ELR (cell line): ENCODE measurements around the gene KCNA3.

Source experiments
- DNase-seq: peaks from one replicate; pipeline ENCODE4 v3.0.0-alpha.2; 2015; ENCODE audit warnings: low read depth

The KCNA3 gene

DNA sequence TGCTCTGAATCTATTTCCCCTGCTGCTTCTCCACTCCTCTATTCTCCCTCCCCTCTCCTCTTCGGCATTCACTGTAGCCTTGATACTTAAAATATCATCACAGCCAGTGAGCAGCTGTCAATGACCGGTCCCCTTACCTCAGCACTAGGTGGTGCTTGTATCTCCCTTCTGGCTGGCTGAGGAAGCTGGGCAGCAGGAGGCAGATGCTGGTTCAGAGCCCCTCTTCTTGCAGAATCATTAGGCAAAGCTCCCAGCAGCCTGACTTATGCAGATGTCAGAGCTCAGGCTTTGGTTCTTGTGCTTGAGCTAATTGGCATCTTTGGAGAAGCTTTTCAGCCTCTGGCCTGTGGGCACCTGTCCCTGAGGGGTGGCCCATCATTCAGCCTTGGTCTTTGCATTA is 36.7 kb downstream of the KCNA3 start:
- DNase-seq, result no peak

DNA sequence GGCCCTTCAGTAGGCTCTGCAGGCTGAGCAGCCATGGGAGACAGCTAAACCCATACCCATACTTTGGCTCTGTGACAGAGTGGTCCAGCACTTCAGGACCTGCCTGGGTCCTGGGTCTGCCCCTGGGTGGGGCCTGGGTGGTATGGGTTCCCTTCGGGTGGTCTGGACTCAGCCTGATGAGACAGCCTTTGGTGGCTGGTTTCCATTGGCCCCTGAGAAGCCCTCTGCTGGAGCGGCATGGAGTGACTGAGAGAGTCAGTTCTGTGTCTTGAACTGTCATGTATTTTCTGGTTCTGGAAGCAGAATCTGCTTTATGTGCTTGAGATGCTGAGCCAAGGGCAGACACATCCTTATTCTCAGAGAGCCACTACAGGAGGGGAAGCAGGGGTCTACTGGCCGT is 37.3 kb downstream of the KCNA3 start:
- no peak for DNase-seq

DNA sequence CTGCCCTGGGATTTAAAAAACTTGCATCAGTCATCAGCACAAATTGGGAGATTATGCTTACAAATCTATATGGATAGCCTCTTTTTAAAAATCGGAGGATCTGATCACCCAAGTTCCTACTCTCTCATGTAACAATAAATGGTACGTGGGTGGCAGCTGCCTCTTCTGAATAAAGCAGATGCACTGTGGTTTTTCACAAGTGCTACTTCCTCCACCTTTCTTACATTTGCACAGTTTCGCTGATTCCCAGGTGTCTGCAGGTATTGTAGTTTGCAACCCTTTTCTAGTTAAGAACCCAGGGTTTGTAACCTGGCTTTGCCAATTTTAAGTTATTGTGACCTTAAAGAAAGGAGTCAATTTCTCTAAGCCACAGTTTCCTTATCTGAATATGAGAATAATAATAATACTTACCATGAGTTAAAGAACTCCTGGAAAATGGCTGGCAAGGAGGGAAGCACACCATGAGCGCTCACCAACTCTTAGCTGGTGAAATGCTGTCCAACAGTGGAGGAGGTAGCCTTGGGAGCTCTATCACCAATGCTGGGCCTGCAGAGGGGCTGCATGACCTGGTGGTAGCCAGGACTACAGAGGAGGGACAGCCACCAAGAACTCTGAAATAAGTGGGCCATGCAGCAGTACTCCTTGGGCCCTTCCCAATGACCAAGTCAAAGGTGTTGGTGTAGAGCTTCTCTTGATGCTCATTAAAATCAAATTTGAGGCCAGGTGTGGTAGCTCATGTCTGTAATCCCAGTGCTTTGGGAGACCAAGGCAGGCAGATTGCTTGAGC is 38.4 kb downstream of the KCNA3 start:
- DNase-seq, result no peak

DNA sequence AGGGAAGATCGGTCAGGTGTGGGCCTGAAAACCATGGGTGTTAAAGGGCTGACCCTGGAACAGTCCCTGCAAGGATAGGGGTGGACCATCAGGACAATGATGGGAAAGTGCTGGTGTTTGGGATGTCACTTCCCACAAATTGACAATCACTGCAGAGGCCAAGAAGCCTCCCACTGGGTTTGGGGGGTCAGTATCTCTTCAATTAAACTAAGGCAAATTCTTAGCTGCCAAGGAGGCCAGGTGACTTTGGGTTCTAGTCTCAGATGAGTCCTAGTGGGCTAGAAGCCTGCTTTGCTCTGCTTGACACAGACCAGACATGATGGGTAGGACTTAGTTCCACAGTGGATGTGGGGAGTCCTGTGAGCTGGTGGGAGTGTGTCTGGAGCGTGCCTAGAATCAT is 39.3 kb downstream of the KCNA3 start:
- DNase-seq, result no peak

DNA sequence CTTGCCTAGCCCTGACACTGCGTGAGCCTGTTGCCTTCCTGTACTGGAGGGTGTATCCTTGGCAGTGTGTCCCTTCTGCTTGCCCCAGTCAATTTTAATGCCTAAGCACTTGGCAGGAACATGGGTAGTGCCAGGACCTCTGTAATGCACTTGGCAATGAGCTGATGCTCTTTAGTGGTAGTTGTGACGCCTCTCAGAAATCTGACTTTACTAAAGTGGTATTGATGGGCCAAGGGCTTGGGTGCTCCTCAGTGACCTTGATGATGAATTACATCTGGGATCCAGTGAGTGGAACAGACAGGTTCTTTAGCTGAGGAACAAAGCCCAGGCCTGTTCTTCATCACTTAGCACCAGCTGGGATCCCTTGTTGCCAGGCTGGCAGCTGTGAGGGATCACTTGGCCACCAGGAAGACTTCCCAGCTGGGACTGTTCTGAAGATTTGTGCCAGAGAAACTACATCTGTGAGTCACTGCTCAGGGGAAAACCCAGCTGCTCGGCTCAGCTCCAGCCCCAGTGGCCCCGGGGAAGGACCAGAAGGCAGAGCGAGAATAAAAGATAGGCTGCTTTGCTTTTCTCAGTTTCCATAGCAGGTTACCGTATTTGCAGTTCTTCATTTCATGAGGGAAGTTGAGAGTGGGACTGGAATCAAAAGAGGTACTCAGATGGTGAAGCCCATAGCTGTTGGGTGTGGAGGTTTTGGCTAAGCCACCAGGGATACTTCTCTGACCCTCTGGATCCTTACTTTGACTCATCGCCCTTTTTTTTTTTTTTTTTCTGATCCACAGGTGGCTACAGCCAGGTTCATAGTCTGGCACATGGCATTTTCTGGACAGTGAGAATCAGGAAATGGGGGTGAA is 40.1 kb downstream of the KCNA3 start:
- peak; percentile 48 for DNase-seq

DNA sequence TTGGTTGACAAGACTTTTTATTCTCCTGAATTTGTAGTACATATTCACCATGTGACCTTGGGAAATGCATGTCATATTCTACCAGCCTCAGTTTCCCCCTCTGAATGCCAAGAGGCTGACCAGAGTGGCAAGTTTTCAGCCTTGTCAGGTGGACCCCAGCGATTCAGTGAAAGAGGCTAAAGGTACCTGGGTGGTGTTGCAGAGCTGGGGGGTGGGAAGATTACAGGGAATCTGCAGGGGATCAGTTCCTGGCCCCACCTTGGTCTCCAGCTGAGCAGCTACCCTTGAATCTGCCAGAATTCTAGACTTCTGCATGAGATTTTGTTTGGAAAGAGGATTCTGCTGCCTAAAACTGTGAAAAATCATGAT is 40.7 kb downstream of the KCNA3 start:
- DNase-seq, result no peak

DNA sequence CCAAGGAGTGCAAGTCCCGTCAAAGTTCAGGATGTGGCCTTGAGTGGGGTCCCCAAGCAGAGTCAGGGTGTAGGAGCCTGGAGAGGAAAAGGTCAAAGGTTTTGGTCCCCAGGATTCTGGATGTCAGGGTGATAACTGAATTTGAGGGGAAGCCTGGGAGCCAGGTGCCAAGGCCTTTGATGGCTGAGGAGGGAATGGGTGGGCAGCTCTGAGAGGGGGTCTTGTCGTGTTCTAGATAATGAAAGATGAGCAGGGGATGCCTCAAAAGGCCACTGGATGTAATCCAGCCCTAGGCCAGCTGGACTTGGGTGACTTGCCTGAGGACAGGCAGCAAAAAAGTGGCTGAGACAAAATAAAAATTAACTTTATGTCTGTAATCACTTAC is 41.1 kb downstream of the KCNA3 start:
- DNase-seq, result no peak

DNA sequence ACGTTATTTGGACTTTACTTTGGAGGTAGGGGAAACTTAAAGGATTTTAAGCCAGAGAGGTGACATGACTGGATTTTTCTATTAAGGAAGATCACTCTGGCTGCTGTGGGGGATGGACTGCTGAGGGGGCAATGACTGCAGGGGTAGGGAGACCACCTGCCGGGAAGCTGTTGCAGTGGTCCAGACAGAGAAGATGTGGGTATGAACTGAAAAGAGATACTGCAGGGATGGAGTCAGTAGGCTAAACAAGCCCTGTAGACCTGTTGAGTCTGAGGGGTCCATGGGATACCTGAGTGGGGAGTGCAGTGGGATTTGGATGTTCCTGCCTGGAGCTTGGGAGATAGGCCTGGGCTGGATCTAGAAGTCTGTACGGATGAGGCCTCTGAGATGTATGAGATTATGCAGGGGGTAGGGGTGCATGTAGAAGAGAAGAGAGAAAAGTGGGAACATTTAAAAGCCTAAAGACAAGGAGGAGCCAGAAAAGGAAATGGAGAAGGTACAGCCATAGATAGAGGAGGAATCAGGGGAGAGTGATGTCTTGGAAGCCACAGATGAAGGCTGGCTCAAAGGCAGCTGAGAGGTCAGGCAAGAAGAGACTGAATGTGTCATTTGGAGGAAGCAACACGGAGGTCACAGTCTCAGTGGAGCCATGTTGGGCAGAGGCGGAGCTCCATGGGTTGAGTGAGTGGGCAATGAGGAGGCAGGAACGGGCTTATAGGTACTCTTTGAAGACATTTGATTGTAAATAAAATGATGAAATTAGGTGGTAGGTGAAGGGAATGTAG is 42.7 kb downstream of the KCNA3 start:
- DNase-seq, result no peak

DNA sequence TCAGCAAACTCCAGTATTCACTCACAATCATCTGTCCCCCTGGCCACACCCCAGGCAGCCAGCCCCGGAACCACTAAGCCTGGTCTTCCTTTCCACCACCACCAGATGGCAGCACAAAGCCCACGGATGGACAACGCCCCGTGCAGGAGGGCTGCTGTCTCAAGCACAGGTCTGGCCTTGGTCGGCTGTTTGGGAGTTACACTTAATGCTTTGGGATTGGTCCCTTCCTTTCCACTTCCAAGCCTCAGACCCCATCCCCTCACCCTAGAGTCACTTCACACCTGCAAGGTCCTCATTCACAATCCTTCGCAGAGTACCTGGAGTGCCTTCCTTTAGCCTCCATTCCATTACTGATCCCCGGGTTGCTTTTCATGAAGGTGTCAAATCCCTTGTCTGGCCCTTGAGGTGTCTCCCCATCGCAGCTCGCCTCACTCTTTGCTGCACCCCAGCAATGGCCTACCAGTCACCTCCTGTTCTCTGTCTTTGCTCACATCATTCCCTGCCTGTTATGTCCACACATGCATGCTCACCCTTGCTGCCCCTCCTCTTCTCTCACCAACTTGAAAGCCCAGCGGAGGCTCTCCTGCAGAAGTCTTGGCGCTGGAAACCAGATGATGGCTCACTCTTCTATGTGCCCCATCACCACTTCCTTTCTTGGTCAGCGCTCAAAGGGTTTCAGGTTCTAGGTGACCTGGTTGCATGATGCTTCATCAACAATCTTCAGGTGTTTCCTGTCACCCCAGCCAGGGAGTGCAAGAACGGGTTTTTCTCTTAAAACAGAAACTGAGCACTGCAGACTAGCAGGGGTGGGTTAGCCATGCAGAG is 43.7 kb downstream of the KCNA3 start:
- DNase-seq, result peak; percentile 72

DNA sequence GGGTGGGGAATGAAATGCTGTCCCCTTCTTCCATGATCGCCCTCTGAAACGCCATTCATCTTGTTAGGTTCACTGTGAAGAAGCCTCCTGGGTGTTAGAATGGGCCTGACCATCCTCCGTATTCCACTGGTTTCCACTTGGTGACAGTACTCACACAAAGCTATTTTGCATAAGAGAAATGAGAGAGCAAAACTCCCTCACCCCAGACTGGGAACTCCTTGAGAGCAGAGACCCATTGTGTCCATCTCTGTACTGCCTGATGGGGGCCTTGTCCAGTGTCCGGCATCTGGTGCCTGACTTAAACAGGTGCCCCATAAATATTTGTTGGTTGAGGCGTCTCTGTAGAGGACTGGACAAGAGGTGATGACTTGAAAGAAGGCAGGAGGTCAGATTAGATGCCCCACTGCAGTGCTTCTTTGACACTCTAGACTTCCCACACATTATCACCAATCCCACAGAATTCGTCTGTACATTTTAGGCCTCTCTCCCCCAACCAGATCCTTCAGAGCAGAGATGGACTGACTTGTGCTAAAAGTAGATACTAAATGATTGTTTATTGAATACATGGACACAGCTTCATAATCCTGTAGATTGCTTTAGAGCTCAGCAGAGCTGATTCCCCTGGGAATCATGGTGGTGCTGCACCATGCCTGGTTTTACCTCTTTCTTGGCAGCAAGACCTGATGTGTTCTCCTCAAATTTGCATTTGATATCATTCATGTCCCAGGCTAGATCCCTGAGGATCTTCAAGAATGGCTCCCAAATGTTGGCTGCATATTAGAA is 46.2 kb downstream of the KCNA3 start:
- DNase-seq, result no peak

DNA sequence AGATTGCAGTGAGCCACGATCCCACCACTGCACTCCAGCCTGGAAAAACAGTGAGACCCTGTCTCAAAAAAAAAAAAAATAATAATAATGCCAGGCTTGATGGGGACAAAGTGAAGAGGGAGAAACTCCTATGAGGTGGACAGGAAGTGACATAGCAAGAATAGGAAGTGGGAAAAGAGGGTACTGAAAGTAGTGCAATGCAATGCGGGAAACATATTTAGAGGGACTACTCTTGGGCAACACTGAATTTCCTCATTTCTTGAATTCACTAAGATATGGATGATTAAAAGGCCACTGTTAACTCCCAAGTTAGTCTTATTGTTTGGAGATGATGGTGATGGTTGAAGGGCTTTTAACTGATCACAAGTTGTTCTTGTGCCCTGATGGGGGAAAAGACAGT is 47.0 kb downstream of the KCNA3 start:
- no peak for DNase-seq

DNA sequence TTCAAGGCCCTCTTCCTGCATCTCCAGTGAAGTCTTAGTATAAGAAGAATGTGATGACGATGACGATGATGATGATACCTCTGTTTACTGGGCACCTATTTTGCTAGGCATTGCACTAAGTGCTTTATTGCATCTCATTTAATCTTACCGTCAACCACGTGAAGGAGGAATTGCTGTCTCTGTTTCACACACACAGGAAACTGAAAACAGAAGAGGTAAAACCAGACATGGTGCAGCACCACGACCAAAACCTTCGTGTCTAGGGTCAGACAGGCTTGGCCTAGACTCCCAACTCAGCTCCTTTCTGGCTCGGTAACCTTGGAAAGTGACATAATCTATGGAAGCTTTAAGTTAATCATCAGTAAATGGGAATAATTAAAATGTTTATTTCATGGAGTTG is 47.9 kb downstream of the KCNA3 start:
- no peak for DNase-seq
